MG63 (cell line): ENCODE measurements around the gene ACCS. TPM values are rescaled to one million over a fixed set of nuclear protein-coding genes. Genes with fewer than 3 reads are reported as not detected.
A peak's percentile ranks its signal among the peaks of the same experiment; 100 is the strongest.

Source experiments
- DNase-seq: peaks from one replicate; pipeline ENCODE4 v3.0.0-alpha.2; 2020
- H3K27me3 ChIP-seq: fragments of 250-450 bp; sonication (Bioruptor Pico); 2 replicates; pipeline ENCODE4 v1.5.1; 2020; ENCODE audit warnings: mild to moderate bottlenecking, moderate library complexity
- H3K36me3 ChIP-seq: fragments of 250-450 bp; sonication (Bioruptor Pico); 2 replicates; pipeline ENCODE4 v1.5.1; 2020; ENCODE audit warnings: mild to moderate bottlenecking, moderate library complexity
- H3K4me3 ChIP-seq: fragments of 250-450 bp; sonication (Bioruptor Pico); 2 replicates; pipeline ENCODE4 v1.5.1; 2020; ENCODE audit warnings: mild to moderate bottlenecking, moderate library complexity
- H3K9me3 ChIP-seq: fragments of 250-450 bp; sonication (Bioruptor Pico); 2 replicates; pipeline ENCODE4 v1.5.1; 2020; ENCODE audit warnings: mild to moderate bottlenecking, moderate library complexity
- total RNA-seq: library from RNA; depleted of rRNA; stranded (reverse); fragments of >200 nt; shearing (Covaris generic); gene quantifications from 2 replicates; pipeline ENCODE4 v1.2.3, GENCODE V29; 2014; ENCODE audit warnings: low replicate concordance

ACCS gene
- total RNA-seq, 1 experiment from 2014 or later = 12.1 TPM

DNA sequence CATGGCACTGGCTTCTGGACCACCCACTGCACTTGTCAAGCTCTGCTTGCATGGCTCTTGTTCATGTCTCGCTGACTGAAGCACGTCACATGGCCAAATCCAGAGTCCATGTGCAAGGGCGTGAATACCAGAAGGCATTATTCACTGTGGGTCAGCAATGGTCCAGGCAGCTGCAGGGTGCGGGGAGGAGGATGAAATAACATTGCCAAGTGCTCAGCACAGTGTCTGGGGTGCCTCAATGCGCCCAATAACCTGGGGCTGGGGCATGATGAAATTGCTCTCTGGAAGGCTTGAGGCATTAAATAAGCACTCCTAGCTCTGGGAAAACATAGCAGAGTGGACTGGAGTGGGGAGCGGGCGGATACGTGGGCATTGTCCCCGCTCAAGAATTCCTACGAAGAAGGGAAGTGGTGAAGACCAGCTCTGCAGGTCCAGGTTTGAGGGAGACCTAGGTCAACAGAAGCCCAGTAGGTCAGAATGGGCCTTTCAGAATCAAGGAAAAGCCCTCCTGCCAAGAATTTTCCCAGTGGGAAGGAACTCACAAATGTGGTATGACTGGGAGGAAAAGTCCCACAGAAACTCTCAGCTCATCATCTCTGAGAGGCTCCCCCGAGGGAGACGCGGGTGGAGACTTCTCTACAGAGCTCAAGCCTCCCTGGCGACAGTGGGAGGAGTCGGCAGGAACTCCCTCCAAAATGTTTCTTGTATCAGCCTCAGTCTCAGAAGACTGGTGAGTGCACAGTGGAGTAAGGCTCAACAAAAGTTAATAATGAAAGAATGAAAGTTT, 33.6 kb upstream of the ACCS start:
- H3K9me3 ChIP-seq = no peaks in the 10 kb centered on the region
- no peaks in the 10 kb centered on the region for H3K27me3 ChIP-seq
- H3K36me3 ChIP-seq = no peaks in the 10 kb centered on the region
- no peak overlapping the region for H3K4me3 ChIP-seq
- no peak for DNase-seq

DNA sequence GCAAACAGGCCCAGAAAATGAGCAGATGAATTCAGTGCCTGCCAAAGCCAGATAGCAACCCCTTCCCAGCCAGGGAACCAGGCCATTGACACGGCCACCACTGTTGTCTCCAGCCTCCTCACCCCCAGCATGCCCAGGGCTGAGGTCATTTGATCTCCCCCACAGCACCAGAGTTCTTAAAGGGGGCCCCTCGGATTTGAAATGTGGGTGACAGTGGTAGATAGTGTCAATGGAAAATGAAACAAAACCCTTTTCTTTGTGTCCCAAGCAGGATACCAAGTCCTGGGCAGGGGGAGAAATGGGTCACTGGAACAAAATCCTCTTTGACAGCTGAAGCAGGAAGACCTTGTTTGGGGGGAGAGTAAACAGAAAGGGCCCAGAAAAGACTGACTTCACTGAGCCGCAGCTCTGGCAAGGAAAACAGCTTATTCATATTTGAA, 32.6 kb upstream of the ACCS start:
- Histone ChIP-seq H3K36me3 (no peaks in the 10 kb centered on the region), H3K27me3 (no peaks in the 10 kb centered on the region), H3K4me3 (no peak overlapping the region), H3K9me3 (no peaks in the 10 kb centered on the region)
- DNase-seq = no peak

DNA sequence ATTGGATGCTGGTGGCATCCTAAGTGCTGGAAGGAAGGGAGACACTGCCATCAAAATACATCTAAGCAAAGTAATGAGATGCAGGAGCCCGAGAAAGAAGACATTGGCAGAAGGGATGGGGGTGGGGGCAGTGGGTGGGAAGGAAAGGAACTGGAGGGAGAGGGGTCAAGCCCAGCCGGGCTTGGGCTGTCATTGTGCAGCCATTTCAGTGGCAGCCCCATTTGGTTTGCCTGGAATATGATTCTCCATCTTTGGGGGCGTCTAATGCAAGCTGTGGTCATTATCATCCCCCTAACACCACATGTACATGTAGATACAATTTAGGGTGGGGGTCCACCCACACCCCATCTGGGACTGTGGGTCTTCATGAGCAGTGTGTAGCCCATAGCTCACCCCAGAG, 32.2 kb upstream of the ACCS start:
- no peak overlapping the region for H3K4me3 ChIP-seq
- H3K36me3 ChIP-seq = no peaks in the 10 kb centered on the region
- H3K9me3 ChIP-seq = no peaks in the 10 kb centered on the region
- DNase-seq = no peak
- H3K27me3 ChIP-seq = no peaks in the 10 kb centered on the region

DNA sequence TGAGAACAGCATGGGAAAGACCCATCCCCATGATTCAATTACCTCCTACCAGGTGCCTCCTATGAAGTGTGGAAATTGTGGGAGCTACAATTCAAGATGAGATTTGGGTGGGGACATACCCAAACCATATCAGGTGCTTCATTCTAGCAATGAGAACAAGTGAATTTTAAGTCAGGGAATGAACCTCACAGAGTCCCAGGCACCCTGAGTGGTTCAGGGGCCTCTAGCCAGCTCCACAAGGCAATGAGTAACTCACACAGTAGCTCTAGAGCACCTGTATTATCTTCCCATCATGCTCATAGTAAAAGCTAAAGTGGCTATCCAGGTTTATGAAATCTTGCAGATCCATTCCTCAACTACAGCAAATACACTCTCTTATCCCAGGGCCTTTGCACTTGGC, 31.4 kb upstream of the ACCS start:
- DNase-seq = no peak
- Histone ChIP-seq H3K27me3 (no peaks in the 10 kb centered on the region), H3K4me3 (no peak overlapping the region), H3K9me3 (no peaks in the 10 kb centered on the region), H3K36me3 (no peaks in the 10 kb centered on the region)

DNA sequence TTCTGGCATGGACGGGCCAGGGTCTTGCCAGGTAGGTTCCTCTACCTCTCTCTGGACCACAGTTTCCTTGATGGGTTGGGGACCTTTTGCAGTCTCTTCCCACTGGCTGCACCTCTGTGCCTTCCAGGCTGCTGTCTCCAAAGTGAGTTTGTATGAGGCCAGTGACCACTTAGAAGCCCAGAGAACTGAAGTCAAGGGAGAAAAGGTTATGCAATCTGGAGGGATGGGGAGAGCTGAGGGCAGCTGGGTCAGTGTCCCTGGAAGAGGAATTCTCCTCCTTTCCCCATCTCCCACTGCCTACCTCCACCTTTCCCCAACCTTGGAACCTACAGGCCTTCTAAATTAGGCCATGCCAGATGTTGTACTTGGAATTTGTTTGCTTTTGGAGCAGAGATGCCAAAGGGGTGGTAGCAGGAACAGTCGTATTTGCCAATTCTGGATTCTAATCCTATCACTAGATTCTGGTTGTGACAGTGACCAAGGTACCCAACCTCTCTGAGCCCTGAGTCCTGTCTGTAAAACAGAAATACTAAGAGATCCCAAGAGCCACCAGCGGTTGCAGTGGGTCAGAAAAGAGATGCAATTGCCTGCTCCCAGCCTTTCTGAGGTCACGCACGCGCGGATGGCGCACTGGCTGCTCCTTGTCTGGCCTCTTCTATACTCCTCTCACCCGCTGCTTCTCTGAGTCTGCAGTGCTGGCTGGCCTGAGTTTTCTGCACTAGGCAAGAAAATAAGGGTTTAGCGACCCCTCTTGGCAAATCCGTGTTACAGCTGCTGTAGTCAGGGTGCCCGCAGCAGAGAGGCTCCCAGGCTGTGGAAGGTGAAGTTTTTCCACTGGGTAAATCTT, 29.0 kb upstream of the ACCS start:
- DNase-seq = peak; percentile 62
- no peaks in the 10 kb centered on the region for H3K36me3 ChIP-seq
- no peaks in the 10 kb centered on the region for H3K27me3 ChIP-seq
- H3K4me3 ChIP-seq = no peak overlapping the region
- no peaks in the 10 kb centered on the region for H3K9me3 ChIP-seq

DNA sequence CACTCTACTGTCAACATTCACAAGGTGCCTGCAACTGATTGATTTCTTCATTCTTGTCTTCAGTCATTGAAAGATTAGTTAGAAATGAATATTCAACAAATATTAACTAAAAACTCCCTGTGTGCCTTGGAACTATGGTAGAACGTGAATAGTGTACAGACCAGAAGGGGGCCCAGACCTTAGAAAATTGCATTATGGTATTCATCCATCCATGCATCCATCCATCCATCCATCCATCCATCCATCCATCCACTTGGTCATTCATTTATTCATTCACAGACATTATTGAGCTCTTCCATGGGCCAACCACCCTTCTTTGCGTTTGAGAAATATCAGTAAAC, 28.4 kb upstream of the ACCS start:
- no peaks in the 10 kb centered on the region for H3K9me3 ChIP-seq
- H3K4me3 ChIP-seq = no peak overlapping the region
- no peaks in the 10 kb centered on the region for H3K36me3 ChIP-seq
- no peak for DNase-seq
- no peaks in the 10 kb centered on the region for H3K27me3 ChIP-seq

DNA sequence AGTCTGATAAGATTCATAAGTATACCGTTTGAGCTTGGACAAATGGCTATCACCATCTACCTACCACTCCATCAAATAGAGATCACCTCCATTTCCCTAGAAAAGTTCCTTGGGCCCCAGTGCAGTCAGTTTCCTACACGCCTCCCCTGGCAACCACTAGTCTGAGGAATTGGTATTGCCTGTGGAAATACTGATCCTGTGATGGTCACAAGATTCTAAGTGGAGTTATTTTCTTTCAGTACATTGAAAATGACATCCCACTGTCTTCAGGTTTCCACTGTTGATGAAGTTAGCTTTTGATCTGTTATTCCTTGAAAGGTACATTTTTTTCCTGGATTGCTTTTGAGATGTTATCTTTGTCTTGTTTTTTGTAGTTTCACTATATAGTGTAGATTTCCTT, 22.9 kb upstream of the ACCS start:
- Histone ChIP-seq H3K27me3 (no peaks in the 10 kb centered on the region), H3K4me3 (no peak overlapping the region), H3K9me3 (no peaks in the 10 kb centered on the region), H3K36me3 (no peaks in the 10 kb centered on the region)
- no peak for DNase-seq

DNA sequence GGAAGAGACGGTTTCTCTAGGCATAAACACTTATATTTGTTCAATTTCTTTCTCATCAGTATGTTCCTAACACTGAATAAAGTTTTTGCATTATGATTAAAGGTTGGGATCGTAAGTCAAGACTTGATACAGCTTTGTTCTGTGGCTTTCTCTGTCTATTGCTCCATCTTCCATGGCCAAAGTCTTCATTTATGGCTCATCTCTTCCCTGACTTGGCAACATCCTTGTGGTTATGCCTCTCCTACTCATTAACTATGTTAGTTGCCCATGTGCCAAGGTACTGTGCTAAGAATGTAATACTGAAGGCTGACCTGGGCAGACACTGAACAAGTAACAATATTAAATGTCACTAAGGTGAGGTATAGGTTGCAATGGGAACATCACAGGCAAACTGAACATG, 19.9 kb upstream of the ACCS start:
- no peak for DNase-seq
- Histone ChIP-seq H3K36me3 (no peaks in the 10 kb centered on the region), H3K4me3 (no peak overlapping the region)

DNA sequence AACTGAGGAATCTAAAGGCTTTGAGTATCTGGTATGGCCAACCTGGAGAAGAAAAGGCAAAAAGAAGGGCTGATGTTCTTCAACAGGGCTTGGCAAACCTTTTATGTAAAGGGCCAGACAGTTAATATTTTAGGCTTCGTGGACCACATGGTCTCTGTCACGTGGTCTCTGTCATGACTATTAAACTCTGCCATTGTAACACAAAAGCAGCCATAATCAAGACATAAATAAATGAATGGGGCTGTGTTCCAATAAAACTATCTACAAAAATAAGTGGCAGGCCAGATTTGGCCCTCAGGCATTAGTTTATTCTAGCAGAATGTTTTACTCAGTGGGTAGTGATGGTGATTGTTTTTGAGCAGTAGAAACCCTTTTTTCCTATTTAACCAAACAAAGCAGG, 18.8 kb upstream of the ACCS start:
- no peaks in the 10 kb centered on the region for H3K27me3 ChIP-seq
- H3K36me3 ChIP-seq = no peaks in the 10 kb centered on the region
- H3K9me3 ChIP-seq = no peaks in the 10 kb centered on the region
- no peak overlapping the region for H3K4me3 ChIP-seq
- DNase-seq = no peak

More for the DNA sequence above, 19.9 kb upstream of the ACCS start:
- no peaks in the 10 kb centered on the region for H3K27me3 ChIP-seq
- H3K9me3 ChIP-seq = no peaks in the 10 kb centered on the region

DNA sequence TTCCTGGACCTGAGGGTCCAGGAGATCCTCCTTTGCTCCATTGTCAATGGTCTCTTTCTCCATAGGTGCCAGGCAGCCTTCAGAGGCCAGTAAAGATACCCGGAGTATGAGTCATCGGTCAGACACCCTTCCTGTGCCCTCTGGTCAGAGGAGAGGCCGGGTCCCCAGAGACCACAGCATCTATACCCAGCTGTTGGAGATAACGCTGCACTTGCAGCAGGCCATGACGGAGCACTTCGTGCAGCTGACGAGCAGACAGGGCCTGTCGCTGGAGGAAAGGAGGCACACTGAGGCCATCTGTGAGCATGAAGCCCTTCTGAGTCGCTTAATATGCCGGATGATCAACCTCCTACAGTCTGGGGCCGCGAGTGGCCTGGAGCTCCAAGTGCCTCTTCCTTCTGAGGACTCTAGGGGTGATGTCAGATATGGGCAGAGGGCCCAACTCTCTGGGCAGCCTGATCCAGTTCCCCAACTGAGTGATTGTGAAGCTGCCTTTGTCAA, 18.1 kb upstream of the ACCS start, which contains the start of gene ACCSL:
ACCSL (plus strand) TSS at position 51 of the 501 bp plus-strand sequence; CDS start at position 107, 56 bp downstream.
- peak; percentile 37 for DNase-seq
- Histone ChIP-seq H3K27me3 (no peaks in the 10 kb centered on the region), H3K9me3 (no peaks in the 10 kb centered on the region), H3K4me3 (no peak within 1 kb of the TSS), H3K36me3 (no peaks in the 10 kb centered on the region)

DNA sequence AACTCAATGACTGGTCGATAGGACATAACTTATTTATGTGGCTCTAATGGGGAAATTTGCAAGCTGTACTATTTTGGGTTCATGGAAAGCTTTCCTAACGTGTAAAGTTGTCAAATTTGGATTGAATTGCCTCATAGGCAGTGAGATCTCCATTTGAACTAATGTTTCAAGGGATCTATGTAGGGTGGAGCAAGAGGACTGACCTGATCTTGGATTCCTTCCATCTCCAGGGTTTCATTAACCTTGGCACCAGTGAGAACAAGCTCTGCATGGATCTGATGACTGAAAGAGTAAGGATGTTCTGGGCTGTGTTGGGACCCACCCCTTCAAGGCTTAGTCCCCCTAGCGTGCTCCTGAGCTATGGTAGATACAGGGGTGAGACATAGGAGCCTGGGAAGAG, 16.2 kb upstream of the ACCS start:
- no peak for DNase-seq
- Histone ChIP-seq H3K4me3 (no peak overlapping the region), H3K36me3 (no peaks in the 10 kb centered on the region), H3K9me3 (no peaks in the 10 kb centered on the region), H3K27me3 (no peaks in the 10 kb centered on the region)

DNA sequence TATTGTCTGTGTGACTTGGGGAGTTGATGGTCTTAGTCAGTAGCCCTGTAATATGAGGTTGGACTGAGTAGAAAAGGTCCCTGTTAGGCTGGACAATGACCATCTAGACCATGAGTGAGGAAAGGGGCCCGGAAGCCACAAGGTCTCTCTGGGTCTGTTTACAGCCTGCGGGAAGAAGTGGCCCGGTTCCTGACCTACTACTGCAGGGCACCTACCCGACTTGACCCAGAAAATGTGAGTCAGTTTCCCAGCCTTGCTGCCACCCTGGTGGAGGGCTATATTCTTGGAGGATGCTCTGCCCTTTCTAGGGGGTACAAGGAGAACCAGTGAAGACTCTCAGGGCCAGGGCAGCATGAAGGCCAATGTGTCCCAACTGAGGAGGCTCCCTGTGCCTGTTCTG, 14.9 kb upstream of the ACCS start:
- Histone ChIP-seq H3K36me3 (no peaks in the 10 kb centered on the region), H3K9me3 (no peaks in the 10 kb centered on the region), H3K27me3 (no peaks in the 10 kb centered on the region), H3K4me3 (no peak overlapping the region)
- DNase-seq = no peak

DNA sequence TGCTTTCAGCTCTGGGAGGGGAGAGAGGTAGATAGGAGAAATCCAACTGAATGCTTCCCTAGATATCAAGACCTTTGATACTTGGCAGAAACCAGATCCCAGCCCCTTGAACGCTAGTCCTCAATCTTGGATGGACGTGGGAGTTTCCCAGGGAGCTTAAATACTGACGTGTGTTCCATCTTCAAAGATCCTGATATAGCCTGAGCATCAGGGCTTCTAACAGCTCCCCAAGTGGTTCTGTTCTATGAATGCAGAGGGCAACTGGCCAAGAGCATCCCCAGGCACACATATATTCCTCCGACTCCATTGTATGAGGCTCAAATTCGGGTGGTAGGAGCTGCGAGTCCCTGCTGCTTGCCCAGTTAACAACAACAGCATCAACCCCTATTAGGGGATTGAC, 8.7 kb upstream of the ACCS start:
- no peaks in the 10 kb centered on the region for H3K9me3 ChIP-seq
- no peaks in the 10 kb centered on the region for H3K27me3 ChIP-seq
- DNase-seq = no peak
- no peak overlapping the region for H3K4me3 ChIP-seq
- no peaks in the 10 kb centered on the region for H3K36me3 ChIP-seq

DNA sequence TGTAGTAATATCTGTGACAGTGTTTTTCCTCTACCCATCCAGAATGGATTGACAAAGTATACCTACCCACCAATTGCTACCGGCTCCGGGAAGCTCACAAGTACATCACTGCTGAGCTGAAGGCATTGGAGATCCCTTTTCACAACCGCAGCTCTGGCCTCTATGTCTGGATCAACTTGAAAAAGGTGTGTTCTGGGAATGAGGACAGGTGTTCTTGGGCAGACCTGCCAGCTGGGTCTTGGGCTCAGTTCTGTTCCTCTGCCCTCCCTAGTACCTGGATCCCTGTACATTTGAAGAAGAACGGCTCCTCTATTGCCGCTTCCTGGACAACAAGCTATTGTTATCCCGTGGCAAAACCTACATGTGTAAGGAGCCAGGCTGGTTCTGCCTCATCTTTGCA, 7.8 kb upstream of the ACCS start:
- no peak overlapping the region for H3K4me3 ChIP-seq
- no peaks in the 10 kb centered on the region for H3K36me3 ChIP-seq
- no peaks in the 10 kb centered on the region for H3K9me3 ChIP-seq
- no peak for DNase-seq
- H3K27me3 ChIP-seq = no peaks in the 10 kb centered on the region

DNA sequence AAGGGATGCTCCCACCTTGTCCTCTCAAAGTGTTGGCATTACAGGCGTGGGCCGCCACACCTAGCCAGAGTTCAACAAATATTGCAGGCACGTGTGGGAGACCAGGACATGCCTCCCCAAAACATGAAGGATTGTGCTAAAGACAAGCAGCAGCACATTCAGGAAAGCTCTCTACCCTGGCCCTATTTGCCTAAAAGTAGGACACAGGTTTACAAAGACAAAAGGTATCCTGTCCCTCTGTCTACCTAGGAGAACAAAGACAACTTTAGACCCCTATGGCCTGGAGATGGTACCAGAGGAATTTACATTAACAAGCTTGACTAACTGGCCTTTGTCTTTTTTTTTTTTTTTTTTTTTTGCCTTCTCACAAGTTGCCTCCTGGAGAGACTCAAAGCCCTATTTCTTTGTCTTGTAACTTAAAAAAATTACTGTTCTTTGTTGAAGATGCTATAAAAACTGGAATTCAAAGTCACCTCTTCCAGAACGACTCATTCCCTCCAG, 859 bp upstream of the ACCS start:
- Histone ChIP-seq H3K27me3 (no peaks in the 10 kb centered on the region), H3K9me3 (no peaks in the 10 kb centered on the region), H3K36me3 (no peaks in the 10 kb centered on the region; the same call in 1 of the 2 replicates), H3K4me3 (peak overlapping the region; percentile 65)
- no peak for DNase-seq

DNA sequence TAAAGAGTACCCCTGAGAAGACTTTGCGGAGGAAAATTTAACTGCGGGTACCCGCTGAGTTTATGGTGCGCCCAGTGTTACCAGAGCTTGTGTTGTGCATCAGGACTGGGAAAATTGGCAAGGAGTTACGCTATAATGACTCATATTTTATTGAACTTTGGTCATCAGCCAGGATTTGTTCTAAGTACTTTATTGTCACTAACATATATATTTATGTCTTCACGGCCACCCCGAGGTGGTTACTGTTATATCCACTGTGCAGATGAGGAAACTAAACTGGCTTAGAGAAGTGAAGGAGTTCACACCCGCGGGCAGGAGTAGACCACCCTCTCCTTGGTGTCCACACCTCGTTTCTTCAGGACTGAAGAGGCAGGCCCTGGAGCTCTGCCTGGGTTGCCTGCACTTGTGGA, 667 bp downstream of the ACCS start:
- H3K9me3 ChIP-seq = no peaks in the 10 kb centered on the region
- peak; percentile 6 for DNase-seq

DNA sequence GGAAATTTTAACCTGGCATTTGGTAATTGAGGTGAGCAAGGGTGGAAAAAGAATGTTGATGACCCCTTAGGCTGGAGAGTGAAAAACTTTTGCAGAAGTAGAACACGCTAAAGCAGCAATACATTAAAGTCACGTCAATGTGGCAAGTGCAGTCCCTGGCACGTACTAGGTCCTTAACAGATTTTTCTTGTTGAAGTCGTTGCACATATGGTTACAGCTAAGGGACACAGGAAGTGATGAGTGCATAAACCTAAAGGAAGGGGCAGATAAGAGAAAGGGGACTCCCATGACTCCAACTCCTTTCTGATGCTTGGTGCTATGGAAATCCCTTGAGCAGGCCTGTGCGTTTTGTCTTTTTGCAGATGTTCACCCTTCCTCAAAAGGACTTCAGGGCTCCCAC, 1.2 kb downstream of the ACCS start:
- DNase-seq = no peak
- peak overlapping the region; percentile 65 for H3K4me3 ChIP-seq
- no peaks in the 10 kb centered on the region; the same call in 1 of the 2 replicates for H3K36me3 ChIP-seq
- H3K27me3 ChIP-seq = no peaks in the 10 kb centered on the region
- no peaks in the 10 kb centered on the region for H3K9me3 ChIP-seq

More for the DNA sequence above, 667 bp downstream of the ACCS start:
- H3K36me3 ChIP-seq = no peaks in the 10 kb centered on the region; the same call in 1 of the 2 replicates
- no peaks in the 10 kb centered on the region for H3K27me3 ChIP-seq
- peak overlapping the region; percentile 65 for H3K4me3 ChIP-seq
